Osteocyte (in vitro differentiated cells): ENCODE data around the gene TDRKH. TPM values are rescaled to one million over a fixed set of nuclear protein-coding genes. Genes with fewer than 3 reads are reported as not detected.

Experiments
- DNase-seq: peaks from one replicate; pipeline ENCODE4 v3.0.0; 2021; ENCODE audit warnings: mixed read lengths; ENCODE audit not compliant: unreplicated experiment; ENCODE audit errors: extremely low spot score
- H3K27ac Mint-ChIP-seq: one replicate; pipeline ENCODE4 v1.8.0; 2021; ENCODE audit warnings: mild to moderate bottlenecking, mixed read lengths; ENCODE audit not compliant: unreplicated experiment
- H3K27me3 Mint-ChIP-seq: one replicate; pipeline ENCODE4 v1.8.0; 2021; ENCODE audit warnings: mixed read lengths; ENCODE audit not compliant: unreplicated experiment
- H3K36me3 Mint-ChIP-seq: one replicate; pipeline ENCODE4 v1.8.0; 2021; ENCODE audit warnings: mixed read lengths; ENCODE audit not compliant: unreplicated experiment
- H3K4me1 Mint-ChIP-seq: one replicate; pipeline ENCODE4 v1.8.0; 2021; ENCODE audit warnings: mixed read lengths; ENCODE audit not compliant: unreplicated experiment
- H3K4me3 Mint-ChIP-seq: one replicate; pipeline ENCODE4 v1.8.0; 2021; ENCODE audit warnings: mild to moderate bottlenecking, moderate library complexity, mixed read lengths; ENCODE audit not compliant: unreplicated experiment
- H3K9me3 Mint-ChIP-seq: one replicate; pipeline ENCODE4 v1.8.0; 2021; ENCODE audit warnings: mixed read lengths; ENCODE audit not compliant: unreplicated experiment
- total RNA-seq: library from RNA; stranded (reverse); gene quantifications from 2 replicates; pipeline ENCODE4 v1.2.1, GENCODE V29; 2021
- TF ChIP-seq, protein P1 (sequence below): fragments of 200-600 bp; sonication (generic); IDR thresholded peaks from 2 replicates; pipeline ENCODE4 v1.5.0; 2021; ENCODE audit warnings: antibody characterized with exemption, mild to moderate bottlenecking, moderate library complexity

The TDRKH gene
- total RNA-seq, 1 donor from 2014 or later: 3.6 TPM

DNA sequence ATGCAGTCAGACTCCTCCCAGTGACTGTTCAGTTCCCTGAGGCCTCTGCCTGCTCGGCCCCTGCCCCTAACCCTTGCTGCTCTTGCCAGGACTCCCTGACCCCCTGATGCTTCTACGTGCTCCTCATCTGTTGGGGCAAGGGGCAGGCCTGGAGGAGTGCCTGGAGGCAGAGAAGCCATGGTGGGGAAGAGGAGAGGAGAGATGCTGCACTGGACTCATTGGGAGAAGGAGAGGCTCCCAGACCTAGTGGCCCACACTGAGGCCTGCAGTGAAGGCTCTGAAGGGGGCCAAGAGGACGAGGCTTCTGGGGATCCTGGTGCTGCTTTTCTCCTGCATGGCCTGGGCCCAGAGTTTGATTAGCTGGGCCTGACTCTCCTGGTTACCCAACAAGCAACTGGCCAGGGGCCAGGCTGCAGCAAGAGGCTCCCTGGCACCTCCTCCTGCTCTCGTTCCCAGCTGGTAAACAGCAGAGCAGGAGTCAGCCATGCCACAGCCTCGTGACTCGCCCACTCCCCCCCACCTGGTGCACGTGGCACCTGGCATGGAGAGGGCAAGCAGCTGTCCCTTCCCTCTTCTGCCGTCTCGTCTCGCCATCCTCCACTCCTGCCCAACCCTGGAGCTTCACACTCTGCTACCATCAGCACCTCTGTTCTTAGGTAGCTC is 42.1 kb upstream of the TDRKH start:
- Mint-ChIP-seq H3K27ac (no peak overlapping the region), H3K27me3 (peaks cover 39% of the 10 kb centered on the region)
- DNase-seq: no peak

DNA sequence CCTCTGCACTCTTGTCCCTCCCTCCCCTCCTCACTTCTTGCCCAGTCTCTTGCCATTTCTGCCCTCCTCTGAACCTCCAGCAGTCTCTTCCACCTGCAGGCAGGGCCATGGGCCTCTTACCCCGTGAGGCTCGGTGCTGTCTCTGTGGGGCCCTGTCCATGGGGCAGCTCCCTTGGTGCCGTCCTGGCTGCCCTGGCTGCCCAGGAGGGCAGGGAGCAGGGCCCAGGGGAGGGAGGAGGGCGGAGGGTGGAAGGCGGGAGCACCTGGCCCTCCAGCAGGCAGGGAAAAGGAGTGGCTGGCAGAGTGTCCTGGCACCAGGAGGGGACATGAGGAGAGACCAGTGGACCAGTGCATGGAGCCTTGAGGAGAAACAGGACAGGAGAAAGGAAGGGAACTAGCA is 41.3 kb upstream of the TDRKH start, which contains the start of gene RORC:
Gene RORC (minus strand): TSS at position 198 of the 400 bp plus-strand sequence. CDS start 38 bp downstream, at position 160.
- H3K9me3 Mint-ChIP-seq: no peaks in the 10 kb centered on the region
- peaks cover 31% of the 10 kb centered on the region for H3K27me3 Mint-ChIP-seq
- TF ChIP-seq, protein P1, sequence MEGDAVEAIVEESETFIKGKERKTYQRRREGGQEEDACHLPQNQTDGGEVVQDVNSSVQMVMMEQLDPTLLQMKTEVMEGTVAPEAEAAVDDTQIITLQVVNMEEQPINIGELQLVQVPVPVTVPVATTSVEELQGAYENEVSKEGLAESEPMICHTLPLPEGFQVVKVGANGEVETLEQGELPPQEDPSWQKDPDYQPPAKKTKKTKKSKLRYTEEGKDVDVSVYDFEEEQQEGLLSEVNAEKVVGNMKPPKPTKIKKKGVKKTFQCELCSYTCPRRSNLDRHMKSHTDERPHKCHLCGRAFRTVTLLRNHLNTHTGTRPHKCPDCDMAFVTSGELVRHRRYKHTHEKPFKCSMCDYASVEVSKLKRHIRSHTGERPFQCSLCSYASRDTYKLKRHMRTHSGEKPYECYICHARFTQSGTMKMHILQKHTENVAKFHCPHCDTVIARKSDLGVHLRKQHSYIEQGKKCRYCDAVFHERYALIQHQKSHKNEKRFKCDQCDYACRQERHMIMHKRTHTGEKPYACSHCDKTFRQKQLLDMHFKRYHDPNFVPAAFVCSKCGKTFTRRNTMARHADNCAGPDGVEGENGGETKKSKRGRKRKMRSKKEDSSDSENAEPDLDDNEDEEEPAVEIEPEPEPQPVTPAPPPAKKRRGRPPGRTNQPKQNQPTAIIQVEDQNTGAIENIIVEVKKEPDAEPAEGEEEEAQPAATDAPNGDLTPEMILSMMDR: no peak
- H3K4me3 Mint-ChIP-seq: no peak within 1 kb of the TSS
- DNase-seq: no peak
- no peaks in the 10 kb centered on the region for H3K36me3 Mint-ChIP-seq
- no peak within 1 kb of the TSS for H3K27ac Mint-ChIP-seq
- H3K4me1 Mint-ChIP-seq: peaks cover 9% of the 10 kb centered on the region

More for the DNA sequence above, 42.1 kb upstream of the TDRKH start:
- Mint-ChIP-seq H3K4me3 (no peak overlapping the region), H3K9me3 (no peaks in the 10 kb centered on the region), H3K4me1 (peaks cover 9% of the 10 kb centered on the region), H3K36me3 (no peaks in the 10 kb centered on the region)
- TF ChIP-seq, protein P1: no peak

DNA sequence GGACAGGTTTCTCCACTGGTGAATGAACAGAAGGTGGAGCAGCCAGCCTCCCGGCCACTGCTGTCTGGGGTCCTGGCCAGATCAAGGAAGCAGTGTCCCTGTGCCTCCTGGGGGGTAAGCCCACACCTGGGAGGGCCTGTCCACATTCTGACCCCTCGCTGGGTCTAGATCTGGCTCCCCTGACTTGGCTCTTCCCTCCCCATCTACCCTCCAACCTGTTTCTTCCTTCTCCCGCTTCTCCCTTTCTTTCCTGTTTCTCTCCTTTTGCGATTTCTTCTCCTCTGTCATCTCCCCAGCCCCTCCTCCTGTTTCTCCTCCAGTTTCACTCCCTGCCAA is 40.9 kb upstream of the TDRKH start:
- Mint-ChIP-seq H3K27me3 (peaks cover 28% of the 10 kb centered on the region), H3K27ac (no peak overlapping the region), H3K36me3 (no peaks in the 10 kb centered on the region), H3K4me3 (no peak overlapping the region), H3K9me3 (no peaks in the 10 kb centered on the region), H3K4me1 (peaks cover 9% of the 10 kb centered on the region)
- TF ChIP-seq, protein P1: no peak
- DNase-seq: no peak

DNA sequence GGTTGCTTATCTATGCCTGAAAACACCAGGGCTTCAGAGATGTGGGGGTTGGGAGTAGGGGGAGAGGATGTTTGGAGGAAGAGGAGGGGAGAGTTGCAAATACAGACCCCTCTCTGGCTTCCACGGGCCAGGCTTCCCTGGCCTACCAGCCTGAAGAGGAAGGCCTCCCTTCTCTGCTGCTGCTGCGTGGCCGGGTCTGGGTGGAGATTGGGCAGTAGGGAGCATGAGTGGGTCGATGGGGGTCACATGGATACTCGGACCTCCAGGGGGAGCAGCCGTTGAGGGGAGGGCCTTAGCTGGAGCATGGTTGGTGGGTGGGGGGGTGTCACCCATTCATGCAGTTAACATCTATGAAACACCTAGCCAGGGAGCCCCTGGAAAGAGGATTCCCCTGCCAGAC is 39.8 kb upstream of the TDRKH start:
- H3K36me3 Mint-ChIP-seq: no peaks in the 10 kb centered on the region
- no peak for DNase-seq
- TF ChIP-seq, protein P1: no peak
- H3K4me3 Mint-ChIP-seq: no peak overlapping the region
- H3K27me3 Mint-ChIP-seq: peaks cover 29% of the 10 kb centered on the region
- no peak overlapping the region for H3K27ac Mint-ChIP-seq
- H3K4me1 Mint-ChIP-seq: peaks cover 9% of the 10 kb centered on the region
- no peaks in the 10 kb centered on the region for H3K9me3 Mint-ChIP-seq

DNA sequence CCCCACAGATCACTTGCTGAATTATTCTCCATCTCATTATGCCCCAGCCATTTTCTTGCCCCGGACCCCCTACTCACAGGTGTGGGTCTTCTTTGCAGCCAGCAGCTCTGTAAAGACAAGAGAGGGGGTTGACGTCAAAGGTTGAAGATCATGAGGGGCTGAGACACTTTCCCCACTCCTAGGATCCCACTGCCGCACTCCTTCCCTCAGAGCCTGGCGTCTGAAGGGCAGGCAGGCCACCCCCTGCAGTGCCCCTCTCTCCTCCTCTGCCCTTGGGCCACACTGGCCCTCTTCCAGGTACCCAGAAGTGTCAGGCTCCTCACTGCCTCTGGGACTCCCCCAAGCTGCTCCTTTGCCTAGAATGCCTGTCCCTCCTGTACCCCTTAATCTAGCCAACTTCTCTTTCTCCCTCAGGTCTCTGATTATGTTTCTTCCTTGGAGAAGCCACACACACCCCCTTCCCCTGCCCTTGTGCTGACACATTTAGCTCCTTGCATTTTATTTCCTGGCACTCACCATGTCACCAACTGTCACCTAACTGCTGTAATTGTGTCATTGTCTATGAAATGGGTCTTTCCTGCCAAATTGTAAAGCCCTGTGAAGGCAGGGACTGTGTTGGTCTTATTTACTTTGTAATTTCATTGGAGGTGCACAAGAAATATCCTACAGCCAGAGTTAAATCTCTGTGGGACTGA is 39.2 kb upstream of the TDRKH start:
- TF ChIP-seq, protein P1: no peak
- Mint-ChIP-seq H3K27ac (no peak overlapping the region), H3K36me3 (no peaks in the 10 kb centered on the region), H3K27me3 (peaks cover 28% of the 10 kb centered on the region), H3K4me1 (peaks cover 9% of the 10 kb centered on the region), H3K9me3 (no peaks in the 10 kb centered on the region), H3K4me3 (no peak overlapping the region)
- DNase-seq: no peak
